RWPE1 (cell line): ENCODE data around the gene ZDHHC6.

Experiments used
- CTCF ChIA-PET: fragments of 350-600 bp; sonication (Branson Sonifier 250); formaldehyde crosslinking; extraction: SDS; loops from one replicate; lab custom pipeline; 2021; lab: Yijun Ruan, JAX
- POLR2A ChIA-PET: fragments of 400-600 bp; formaldehyde crosslinking; extraction: SDS; loops from one replicate; lab custom pipeline; 2020; ENCODE audit warnings: antibody characterized with exemption; ENCODE audit not compliant: low non-redundant PET; lab: Yijun Ruan, JAX
- DNase-seq: peaks from one replicate; pipeline ENCODE4 v3.0.0; 2012; ENCODE audit warnings: low spot score
- H3K27ac ChIP-seq: fragments of 450-650 bp; 2 replicates; pipeline ENCODE4 v1.5.1; 2017
- CTCF ChIP-seq: fragments of 450-650 bp; conservative IDR thresholded peaks from 2 replicates; pipeline ENCODE4 v1.5.1; 2017; ENCODE audit warnings: low read depth, mild to moderate bottlenecking

ZDHHC6 gene

GRCh38 chr10:112461029-112461887 lies 14.5 kb upstream of the ZDHHC6 start:
- no peak for TF ChIP-seq CTCF

GRCh38 chr10:112460366-112460765 lies 13.7 kb upstream of the ZDHHC6 start:
- POLR2A ChIA-PET: no interaction called here
- CTCF ChIA-PET: interaction anchor here (2.0 kb wide), 1 partner anchor 12 kb away, joined by 8 read pairs; no protein-coding TSS in a partner anchor
- H3K27ac ChIP-seq: no peak overlapping the region

More at GRCh38 chr10:112461029-112461887, 14.5 kb upstream of the ZDHHC6 start:
- peak; percentile 26 for DNase-seq
- H3K27ac ChIP-seq: no peak overlapping the region
- CTCF ChIA-PET: interaction anchor here (2.0 kb wide), 1 partner anchor 11 kb away, joined by 8 read pairs; no protein-coding TSS in a partner anchor
- POLR2A ChIA-PET: no interaction called here

GRCh38 chr10:112456533-112456932 lies 9.8 kb upstream of the ZDHHC6 start:
- no peak overlapping the region for H3K27ac ChIP-seq
- POLR2A ChIA-PET: no interaction called here
- no peak for TF ChIP-seq CTCF
- CTCF ChIA-PET: interaction anchor here (0.7 kb wide), 1 partner anchor 7 kb away, joined by 3 read pairs; no protein-coding TSS in a partner anchor
- no peak for DNase-seq

More at GRCh38 chr10:112460366-112460765, 13.7 kb upstream of the ZDHHC6 start:
- no peak for TF ChIP-seq CTCF
- no peak for DNase-seq

GRCh38 chr10:112454910-112455779 lies 8.4 kb upstream of the ZDHHC6 start:
- TF ChIP-seq CTCF: no peak
- no peak overlapping the region for H3K27ac ChIP-seq
- no peak for DNase-seq
- ChIA-PET POLR2A (no interaction called here), CTCF (interaction anchor here (1.1 kb wide), 1 partner anchor 9 kb away, joined by 4 read pairs; no protein-coding TSS in a partner anchor)

- CTCF ChIA-PET: no interaction called here
- TF ChIP-seq CTCF: no peak
- DNase-seq: no peak
- POLR2A ChIA-PET: interaction anchor here (0.6 kb wide), 1 partner anchor 566 kb away, joined by 8 read pairs; no protein-coding TSS in a partner anchor
- no peak overlapping the region for H3K27ac ChIP-seq
Measured at GRCh38 chr10:112448888-112449287, 2.2 kb upstream of the ZDHHC6 start.

GRCh38 chr10:112447620-112447928 lies 860 bp upstream of the ZDHHC6 start:
- TF ChIP-seq CTCF: no peak
- ChIA-PET CTCF (interaction anchor here (0.6 to 2.1 kb wide), 4 partner anchors 13 to 86 kb away, joined by 3 to 7 read pairs (median 5); no protein-coding TSS in a partner anchor), POLR2A (no interaction called here)
- no peak for DNase-seq
- H3K27ac ChIP-seq: peak overlapping the region; percentile 91
